ENCODE data around the gene ATP6V1G1. TPM values are rescaled to one million over a fixed set of nuclear protein-coding genes. Genes with fewer than 3 reads are reported as not detected.

The ATP6V1G1 gene
- total RNA-seq, 1 donor from 2014 or later, result 112 TPM

- H3K4me3 ChIP-seq, result no peak overlapping the region
- intact Hi-C loops (cut with DNase I), result no loop called here
- no peak overlapping the region for H3K27ac ChIP-seq
- ATAC-seq (peak; percentile 25), DNase-seq (no peak)
- TF ChIP-seq CTCF (IDR thresholded peaks at IDR 0.05), result no peak
- H3K27me3 ChIP-seq, result no peaks in the 10 kb centered on the region
- H3K4me1 ChIP-seq, result no peaks in the 10 kb centered on the region
- H3K36me3 ChIP-seq, result no peaks in the 10 kb centered on the region
- H3K9me3 ChIP-seq, result no peaks in the 10 kb centered on the region
Measured at GRCh38 chr9:114558027-114558675, 29.4 kb upstream of the ATP6V1G1 start.

- H3K27ac ChIP-seq, result no peak overlapping the region
Measured at GRCh38 chr9:114559830-114560513, 27.6 kb upstream of the ATP6V1G1 start.

GRCh38 chr9:114560956-114561355 is 26.6 kb upstream of the ATP6V1G1 start:
- no peak for ATAC-seq
- H3K27me3 ChIP-seq, result no peaks in the 10 kb centered on the region
- intact Hi-C loops (cut with DNase I), result no loop called here
- no peak overlapping the region for H3K4me3 ChIP-seq
- H3K36me3 ChIP-seq, result no peaks in the 10 kb centered on the region
- no peak overlapping the region for H3K27ac ChIP-seq
- DNase-seq, result no peak
- no peaks in the 10 kb centered on the region for H3K9me3 ChIP-seq
- no peaks in the 10 kb centered on the region for H3K4me1 ChIP-seq
- TF ChIP-seq CTCF (IDR thresholded peaks at IDR 0.05), result no peak

More at GRCh38 chr9:114559830-114560513, 27.6 kb upstream of the ATP6V1G1 start:
- Histone ChIP-seq H3K4me1 (no peaks in the 10 kb centered on the region), H3K9me3 (no peaks in the 10 kb centered on the region), H3K27me3 (no peaks in the 10 kb centered on the region), H3K36me3 (no peaks in the 10 kb centered on the region), H3K4me3 (no peak overlapping the region)
- intact Hi-C loops (cut with DNase I), result no loop called here
- TF ChIP-seq CTCF (IDR thresholded peaks at IDR 0.05), result no peak
- DNase-seq (no peak), ATAC-seq (no peak)

GRCh38 chr9:114561771-114562170 is 25.8 kb upstream of the ATP6V1G1 start:
- ATAC-seq, result no peak
- intact Hi-C loops (cut with DNase I), result no loop called here
- Histone ChIP-seq H3K27me3 (no peaks in the 10 kb centered on the region), H3K4me3 (no peak overlapping the region), H3K4me1 (no peaks in the 10 kb centered on the region), H3K36me3 (no peaks in the 10 kb centered on the region), H3K9me3 (no peaks in the 10 kb centered on the region), H3K27ac (no peak overlapping the region)
- no peak for DNase-seq
- TF ChIP-seq CTCF (IDR thresholded peaks at IDR 0.05), result no peak

GRCh38 chr9:114565204-114565603 is 22.4 kb upstream of the ATP6V1G1 start:
- no peaks in the 10 kb centered on the region for H3K36me3 ChIP-seq
- no peak overlapping the region for H3K27ac ChIP-seq
- no peaks in the 10 kb centered on the region for H3K27me3 ChIP-seq
- TF ChIP-seq CTCF (IDR thresholded peaks at IDR 0.05), result no peak
- DNase-seq (no peak), ATAC-seq (no peak)
- H3K4me3 ChIP-seq, result no peak overlapping the region
- H3K4me1 ChIP-seq, result no peaks in the 10 kb centered on the region
- H3K9me3 ChIP-seq, result no peaks in the 10 kb centered on the region
- intact Hi-C loops (cut with DNase I), result no loop called here

All from upper lobe of right lung (tissue), 1 donor.